ENCODE data around the gene SPATA7.

DNA sequence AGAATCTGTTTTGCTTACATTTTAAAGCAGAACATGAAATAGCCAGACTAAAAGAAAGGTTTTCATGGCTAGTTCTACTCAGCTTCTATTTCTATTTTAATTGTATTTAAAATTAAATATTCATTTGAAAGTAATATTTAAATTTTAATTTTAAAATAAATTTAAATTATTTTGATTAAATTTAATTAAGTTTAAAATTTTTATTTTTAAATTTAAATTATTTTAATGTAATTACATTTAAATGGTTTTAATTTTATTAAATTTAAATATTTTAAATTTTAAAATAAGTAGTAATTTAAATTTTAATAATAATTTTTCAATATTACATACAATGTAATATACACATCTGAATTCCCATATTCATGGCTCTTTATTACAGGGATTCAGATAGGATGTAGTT is 45.1 kb upstream of the SPATA7 start:
- TF ChIP-seq GATA3 (IDR thresholded peaks at IDR 0.05; ENCODE audit: low read depth, low read length) = no peak
- no peak for TF ChIP-seq GATA2 (IDR thresholded peaks at IDR 0.05; ENCODE audit: low read depth, low read length)
